ENCODE data around the gene KIF5C.

DNA sequence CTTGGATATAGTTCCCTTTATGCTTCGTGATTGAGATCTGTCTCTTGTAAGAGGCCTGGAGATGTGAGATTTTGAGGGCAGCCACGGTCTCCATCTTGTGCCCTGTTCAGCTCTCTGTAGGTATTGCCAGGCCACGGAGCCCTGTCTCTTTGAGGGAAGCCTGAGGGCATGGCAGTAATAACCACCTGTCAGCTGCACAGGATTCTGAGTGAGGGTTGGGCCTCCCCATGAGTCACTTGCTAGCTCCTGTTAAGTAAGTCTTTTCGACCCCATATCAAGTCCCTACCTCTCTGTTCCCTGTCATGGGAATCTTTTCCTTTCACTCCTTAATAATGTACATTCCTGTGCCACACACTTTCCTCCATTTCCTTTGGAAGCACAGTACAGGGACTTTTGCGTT is 183.9 kb downstream of the KIF5C start:
- TF ChIP-seq, protein P1, sequence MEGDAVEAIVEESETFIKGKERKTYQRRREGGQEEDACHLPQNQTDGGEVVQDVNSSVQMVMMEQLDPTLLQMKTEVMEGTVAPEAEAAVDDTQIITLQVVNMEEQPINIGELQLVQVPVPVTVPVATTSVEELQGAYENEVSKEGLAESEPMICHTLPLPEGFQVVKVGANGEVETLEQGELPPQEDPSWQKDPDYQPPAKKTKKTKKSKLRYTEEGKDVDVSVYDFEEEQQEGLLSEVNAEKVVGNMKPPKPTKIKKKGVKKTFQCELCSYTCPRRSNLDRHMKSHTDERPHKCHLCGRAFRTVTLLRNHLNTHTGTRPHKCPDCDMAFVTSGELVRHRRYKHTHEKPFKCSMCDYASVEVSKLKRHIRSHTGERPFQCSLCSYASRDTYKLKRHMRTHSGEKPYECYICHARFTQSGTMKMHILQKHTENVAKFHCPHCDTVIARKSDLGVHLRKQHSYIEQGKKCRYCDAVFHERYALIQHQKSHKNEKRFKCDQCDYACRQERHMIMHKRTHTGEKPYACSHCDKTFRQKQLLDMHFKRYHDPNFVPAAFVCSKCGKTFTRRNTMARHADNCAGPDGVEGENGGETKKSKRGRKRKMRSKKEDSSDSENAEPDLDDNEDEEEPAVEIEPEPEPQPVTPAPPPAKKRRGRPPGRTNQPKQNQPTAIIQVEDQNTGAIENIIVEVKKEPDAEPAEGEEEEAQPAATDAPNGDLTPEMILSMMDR (IDR thresholded peaks at IDR 0.05), result no peak
- TF ChIP-seq POLR2AphosphoS5 (IDR thresholded peaks at IDR 0.05; ENCODE audit: low read depth, low read length) (no peak), SIN3A (IDR thresholded peaks at IDR 0.05; ENCODE audit: borderline replicate concordance, insufficient read depth, low read depth, low read length) (no peak), TCF7L2 (IDR thresholded peaks at IDR 0.05; ENCODE audit: low read depth, low read length) (no peak)
- TF ChIP-seq, protein P2, sequence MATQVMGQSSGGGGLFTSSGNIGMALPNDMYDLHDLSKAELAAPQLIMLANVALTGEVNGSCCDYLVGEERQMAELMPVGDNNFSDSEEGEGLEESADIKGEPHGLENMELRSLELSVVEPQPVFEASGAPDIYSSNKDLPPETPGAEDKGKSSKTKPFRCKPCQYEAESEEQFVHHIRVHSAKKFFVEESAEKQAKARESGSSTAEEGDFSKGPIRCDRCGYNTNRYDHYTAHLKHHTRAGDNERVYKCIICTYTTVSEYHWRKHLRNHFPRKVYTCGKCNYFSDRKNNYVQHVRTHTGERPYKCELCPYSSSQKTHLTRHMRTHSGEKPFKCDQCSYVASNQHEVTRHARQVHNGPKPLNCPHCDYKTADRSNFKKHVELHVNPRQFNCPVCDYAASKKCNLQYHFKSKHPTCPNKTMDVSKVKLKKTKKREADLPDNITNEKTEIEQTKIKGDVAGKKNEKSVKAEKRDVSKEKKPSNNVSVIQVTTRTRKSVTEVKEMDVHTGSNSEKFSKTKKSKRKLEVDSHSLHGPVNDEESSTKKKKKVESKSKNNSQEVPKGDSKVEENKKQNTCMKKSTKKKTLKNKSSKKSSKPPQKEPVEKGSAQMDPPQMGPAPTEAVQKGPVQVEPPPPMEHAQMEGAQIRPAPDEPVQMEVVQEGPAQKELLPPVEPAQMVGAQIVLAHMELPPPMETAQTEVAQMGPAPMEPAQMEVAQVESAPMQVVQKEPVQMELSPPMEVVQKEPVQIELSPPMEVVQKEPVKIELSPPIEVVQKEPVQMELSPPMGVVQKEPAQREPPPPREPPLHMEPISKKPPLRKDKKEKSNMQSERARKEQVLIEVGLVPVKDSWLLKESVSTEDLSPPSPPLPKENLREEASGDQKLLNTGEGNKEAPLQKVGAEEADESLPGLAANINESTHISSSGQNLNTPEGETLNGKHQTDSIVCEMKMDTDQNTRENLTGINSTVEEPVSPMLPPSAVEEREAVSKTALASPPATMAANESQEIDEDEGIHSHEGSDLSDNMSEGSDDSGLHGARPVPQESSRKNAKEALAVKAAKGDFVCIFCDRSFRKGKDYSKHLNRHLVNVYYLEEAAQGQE (IDR thresholded peaks at IDR 0.05; ENCODE audit: insufficient read depth in 1 of 2, low read depth in 2 of 2, low read length in 1 of 2), result no peak

Data from Panc1 (cell line).